Chondrocyte (in vitro differentiated cells): ENCODE data around the gene GK. TPM values are rescaled to one million over a fixed set of nuclear protein-coding genes. Genes with fewer than 3 reads are reported as not detected.

Source experiments
- DNase-seq: peaks from one replicate; pipeline ENCODE4 v3.0.0; 2021; ENCODE audit warnings: mixed read lengths, low spot score
- H3K27ac Mint-ChIP-seq: one replicate; pipeline ENCODE4 v1.8.0; 2021; ENCODE audit warnings: mild to moderate bottlenecking, moderate library complexity, mixed read lengths; ENCODE audit not compliant: unreplicated experiment
- H3K27me3 Mint-ChIP-seq: 2 replicates; pipeline ENCODE4 v1.8.0; 2021; ENCODE audit warnings: low read depth, mixed read lengths
- H3K36me3 Mint-ChIP-seq: 2 replicates; pipeline ENCODE4 v1.8.0; 2021; ENCODE audit warnings: low read depth, mixed read lengths
- H3K4me1 Mint-ChIP-seq: 2 replicates; pipeline ENCODE4 v1.8.0; 2021; ENCODE audit warnings: low read depth, mild to moderate bottlenecking, mixed read lengths
- H3K4me3 Mint-ChIP-seq: one replicate; pipeline ENCODE4 v1.8.0; 2021; ENCODE audit warnings: mild to moderate bottlenecking, moderate library complexity, mixed read lengths; ENCODE audit not compliant: unreplicated experiment
- H3K9me3 Mint-ChIP-seq: 2 replicates; pipeline ENCODE4 v1.8.0; 2021; ENCODE audit warnings: low read depth, mixed read lengths
- total RNA-seq: library from RNA; stranded (reverse); gene quantifications from 3 replicates; pipeline ENCODE4 v1.2.1, GENCODE V29; 2021
- TF ChIP-seq, protein P1 (sequence below): fragments of 200-600 bp; sonication (generic); IDR thresholded peaks from 2 replicates; pipeline ENCODE4 v1.5.0; 2021; ENCODE audit warnings: antibody characterized with exemption, mild to moderate bottlenecking, moderate library complexity

Gene GK
- total RNA-seq, 1 donor from 2014 or later = 3.4 TPM

DNA sequence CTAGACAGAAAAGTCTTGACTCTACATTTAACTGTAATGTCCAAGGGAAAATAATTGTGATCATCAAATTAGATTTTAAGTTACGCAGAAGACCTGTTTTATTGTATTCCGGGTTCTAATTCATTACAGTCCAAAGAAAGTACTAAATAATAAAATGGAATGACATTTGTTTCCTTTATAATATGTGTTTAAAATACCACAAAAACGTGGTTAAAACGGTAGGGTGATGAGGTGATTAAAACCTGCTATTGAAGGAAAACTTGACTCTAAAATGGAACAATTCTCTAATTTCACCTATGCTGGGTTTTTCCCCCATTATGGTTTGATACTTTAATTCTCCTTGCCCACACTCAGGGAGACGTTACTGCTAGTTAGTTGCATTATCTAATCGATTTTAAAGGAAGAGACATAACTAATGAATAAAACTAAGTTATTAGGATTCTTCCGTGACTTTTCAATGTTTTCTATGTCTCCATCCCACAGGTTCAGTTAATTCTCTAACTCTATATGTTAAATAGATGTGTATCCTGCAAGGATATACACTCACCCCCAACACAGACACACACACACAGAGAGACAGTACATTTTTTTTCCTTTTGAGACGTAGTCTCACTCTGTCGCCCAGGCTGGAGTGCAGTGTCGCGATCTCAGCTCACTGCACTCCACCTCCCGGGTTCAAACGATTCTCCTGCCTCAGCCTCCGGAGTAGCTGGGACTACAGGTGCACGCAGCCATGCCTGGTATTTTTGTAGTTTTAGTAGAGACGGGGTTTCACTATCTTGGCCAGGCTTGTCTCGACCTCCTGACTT is 80.8 kb downstream of the GK start:
- no peak overlapping the region for H3K27ac Mint-ChIP-seq
- H3K27me3 Mint-ChIP-seq = peaks cover 3% of the 10 kb centered on the region
- no peaks in the 10 kb centered on the region for H3K36me3 Mint-ChIP-seq
- TF ChIP-seq, protein P1, sequence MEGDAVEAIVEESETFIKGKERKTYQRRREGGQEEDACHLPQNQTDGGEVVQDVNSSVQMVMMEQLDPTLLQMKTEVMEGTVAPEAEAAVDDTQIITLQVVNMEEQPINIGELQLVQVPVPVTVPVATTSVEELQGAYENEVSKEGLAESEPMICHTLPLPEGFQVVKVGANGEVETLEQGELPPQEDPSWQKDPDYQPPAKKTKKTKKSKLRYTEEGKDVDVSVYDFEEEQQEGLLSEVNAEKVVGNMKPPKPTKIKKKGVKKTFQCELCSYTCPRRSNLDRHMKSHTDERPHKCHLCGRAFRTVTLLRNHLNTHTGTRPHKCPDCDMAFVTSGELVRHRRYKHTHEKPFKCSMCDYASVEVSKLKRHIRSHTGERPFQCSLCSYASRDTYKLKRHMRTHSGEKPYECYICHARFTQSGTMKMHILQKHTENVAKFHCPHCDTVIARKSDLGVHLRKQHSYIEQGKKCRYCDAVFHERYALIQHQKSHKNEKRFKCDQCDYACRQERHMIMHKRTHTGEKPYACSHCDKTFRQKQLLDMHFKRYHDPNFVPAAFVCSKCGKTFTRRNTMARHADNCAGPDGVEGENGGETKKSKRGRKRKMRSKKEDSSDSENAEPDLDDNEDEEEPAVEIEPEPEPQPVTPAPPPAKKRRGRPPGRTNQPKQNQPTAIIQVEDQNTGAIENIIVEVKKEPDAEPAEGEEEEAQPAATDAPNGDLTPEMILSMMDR = no peak
- peaks cover 2% of the 10 kb centered on the region for H3K4me1 Mint-ChIP-seq
- H3K9me3 Mint-ChIP-seq = no peaks in the 10 kb centered on the region
- no peak overlapping the region for H3K4me3 Mint-ChIP-seq
- no peak for DNase-seq

DNA sequence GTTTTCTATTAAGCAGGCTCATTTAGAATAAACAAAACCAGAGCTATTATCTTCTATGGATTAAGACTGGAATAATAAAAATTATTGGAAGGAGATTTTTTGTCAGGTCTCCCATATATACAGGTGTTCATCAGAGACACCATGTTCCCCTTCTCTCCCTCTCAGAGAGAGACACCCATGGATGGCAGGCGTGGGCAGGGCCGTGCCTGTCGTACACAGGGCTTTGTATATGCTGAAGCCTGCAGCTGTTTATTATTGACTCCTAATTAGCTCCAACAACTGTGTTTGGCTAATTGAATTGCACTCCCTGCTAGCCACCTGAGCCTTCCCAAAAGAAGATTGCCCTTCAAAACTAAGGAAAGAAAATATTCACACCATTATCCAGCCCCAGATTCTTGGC is 81.6 kb downstream of the GK start:
- peaks cover 2% of the 10 kb centered on the region for H3K4me1 Mint-ChIP-seq
- no peaks in the 10 kb centered on the region for H3K36me3 Mint-ChIP-seq
- H3K9me3 Mint-ChIP-seq = no peaks in the 10 kb centered on the region
- no peak for DNase-seq
- H3K27me3 Mint-ChIP-seq = peaks cover 3% of the 10 kb centered on the region
- no peak overlapping the region for H3K27ac Mint-ChIP-seq
- no peak overlapping the region for H3K4me3 Mint-ChIP-seq
- TF ChIP-seq, protein P1 = no peak

DNA sequence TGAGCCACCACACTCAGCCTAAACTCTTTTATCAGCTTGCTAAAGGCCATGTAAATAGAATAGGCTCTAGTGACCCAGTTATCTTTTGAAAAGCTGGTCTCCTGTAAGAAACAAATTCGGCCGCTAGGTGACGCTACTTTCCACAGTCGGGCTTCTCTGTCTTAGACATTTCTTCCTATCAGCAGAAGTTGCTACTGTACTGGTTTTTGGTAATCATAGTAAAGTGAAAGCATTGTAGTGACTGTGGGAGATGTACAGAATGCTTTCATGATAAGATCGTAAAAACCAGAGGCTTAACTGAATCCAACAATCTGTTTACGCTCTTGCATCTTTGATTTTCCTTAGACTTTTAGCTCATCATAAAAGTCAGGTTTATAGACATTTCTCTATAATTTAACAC is 82.6 kb downstream of the GK start:
- H3K36me3 Mint-ChIP-seq = no peaks in the 10 kb centered on the region
- no peaks in the 10 kb centered on the region for H3K9me3 Mint-ChIP-seq
- H3K27ac Mint-ChIP-seq = no peak overlapping the region
- H3K27me3 Mint-ChIP-seq = peaks cover 3% of the 10 kb centered on the region
- H3K4me1 Mint-ChIP-seq = peaks cover 2% of the 10 kb centered on the region
- no peak for DNase-seq
- H3K4me3 Mint-ChIP-seq = no peak overlapping the region
- TF ChIP-seq, protein P1 = peak; percentile 86

DNA sequence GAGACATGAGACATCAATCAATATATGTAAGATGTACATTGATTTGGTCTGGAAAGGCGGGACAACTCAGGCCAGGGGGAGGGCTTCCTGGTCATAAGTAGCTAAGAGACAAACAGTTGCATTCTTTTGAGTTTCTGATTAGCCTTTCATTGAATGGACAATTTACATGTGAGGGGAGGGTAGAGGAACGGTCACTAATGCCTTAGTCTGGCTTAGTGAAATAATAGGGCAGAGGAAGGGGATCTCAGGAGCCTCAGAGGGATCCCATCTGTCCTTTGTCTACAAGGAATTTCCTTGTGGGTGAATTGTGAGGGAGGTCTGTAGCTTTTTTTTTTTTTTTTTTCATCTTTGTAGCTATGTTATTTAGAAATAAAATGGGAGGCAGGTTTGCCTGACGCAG is 88.3 kb downstream of the GK start:
- Mint-ChIP-seq H3K4me3 (no peak overlapping the region), H3K36me3 (no peaks in the 10 kb centered on the region), H3K27ac (no peak overlapping the region), H3K4me1 (no peaks in the 10 kb centered on the region), H3K27me3 (peaks cover 6% of the 10 kb centered on the region), H3K9me3 (no peaks in the 10 kb centered on the region)
- DNase-seq = no peak
- TF ChIP-seq, protein P1 = no peak

DNA sequence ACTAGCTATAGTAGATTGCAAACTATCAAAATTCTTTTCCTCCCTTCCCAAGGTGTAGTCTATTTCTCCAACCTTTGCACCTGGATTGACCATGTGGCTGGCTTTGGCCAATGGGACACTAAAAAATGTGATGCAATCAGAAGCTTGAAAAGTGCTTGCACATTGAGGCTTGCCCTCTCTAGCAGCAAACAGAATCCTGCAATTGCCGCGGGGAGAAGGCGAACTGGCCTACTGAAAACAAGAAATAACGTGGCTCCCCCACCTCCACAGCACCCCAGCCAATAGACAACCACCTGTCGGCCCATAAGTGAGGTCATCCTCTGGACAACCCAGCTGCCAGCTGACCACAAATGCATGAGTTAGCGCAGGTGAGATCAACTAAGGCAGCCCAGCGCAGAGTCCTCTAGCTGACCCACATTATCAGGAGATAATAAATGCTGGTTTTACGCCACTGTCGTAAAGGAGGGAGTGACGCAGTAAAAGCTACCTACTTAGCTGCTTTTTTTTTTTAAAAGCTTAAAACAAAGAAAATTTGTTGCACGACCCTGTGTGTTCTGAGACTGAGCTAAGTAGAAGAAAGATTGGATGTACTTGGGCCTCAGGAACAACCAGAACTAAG is 95.2 kb downstream of the GK start:
- DNase-seq = no peak
- Mint-ChIP-seq H3K9me3 (no peaks in the 10 kb centered on the region), H3K4me1 (no peaks in the 10 kb centered on the region)

More for the DNA sequence above, 95.2 kb downstream of the GK start:
- Mint-ChIP-seq H3K27ac (no peak overlapping the region), H3K4me3 (no peak overlapping the region), H3K36me3 (no peaks in the 10 kb centered on the region), H3K27me3 (peaks cover 3% of the 10 kb centered on the region)
- TF ChIP-seq, protein P1 = no peak
